Measurements from ENCODE around the gene ADGRL4.
"Not testable (repeated sequence)": the region's sequence is repeated elsewhere in the genome, so short reads cannot be mapped to it uniquely, and the experiment has no call there.

The ADGRL4 gene

DNA sequence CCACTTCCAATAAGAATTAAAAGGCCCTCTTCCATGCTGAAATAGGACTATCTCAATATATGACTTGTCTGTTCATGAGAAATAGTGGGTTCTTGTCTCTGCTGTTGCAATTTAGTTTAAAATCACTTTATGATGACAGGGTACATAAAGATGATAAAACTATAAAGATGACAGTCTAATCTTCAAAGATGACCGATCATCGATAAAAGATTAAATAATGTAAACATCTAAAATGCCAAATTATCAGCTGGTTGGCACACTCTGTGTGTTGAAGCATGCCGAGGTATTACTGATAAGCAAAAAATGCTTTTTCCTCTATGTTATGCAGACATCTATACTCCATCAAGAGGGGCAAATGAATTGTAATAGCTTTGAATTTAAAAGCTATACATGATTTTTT lies 89.5 kb downstream of the ADGRL4 start:
- no peak for DNase-seq

DNA sequence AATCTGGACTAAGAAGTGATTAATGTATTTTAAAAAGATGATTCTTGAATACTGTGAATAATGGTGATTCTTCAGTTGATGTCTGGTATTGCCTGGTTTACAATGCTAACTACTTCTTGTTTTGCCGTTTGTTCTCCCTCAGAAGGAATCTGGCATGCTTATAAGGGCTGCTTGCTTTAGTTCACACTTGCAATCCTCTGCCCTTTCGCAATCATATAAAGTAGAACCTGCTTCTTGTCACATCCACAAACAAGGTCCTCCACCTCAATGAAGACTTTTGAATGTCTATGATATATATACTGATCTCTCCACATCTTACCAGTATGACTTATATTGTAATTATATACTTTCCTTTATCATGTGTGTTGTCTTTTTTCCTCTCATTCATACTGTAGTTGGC lies 92.6 kb downstream of the ADGRL4 start:
- no peak for DNase-seq

DNA sequence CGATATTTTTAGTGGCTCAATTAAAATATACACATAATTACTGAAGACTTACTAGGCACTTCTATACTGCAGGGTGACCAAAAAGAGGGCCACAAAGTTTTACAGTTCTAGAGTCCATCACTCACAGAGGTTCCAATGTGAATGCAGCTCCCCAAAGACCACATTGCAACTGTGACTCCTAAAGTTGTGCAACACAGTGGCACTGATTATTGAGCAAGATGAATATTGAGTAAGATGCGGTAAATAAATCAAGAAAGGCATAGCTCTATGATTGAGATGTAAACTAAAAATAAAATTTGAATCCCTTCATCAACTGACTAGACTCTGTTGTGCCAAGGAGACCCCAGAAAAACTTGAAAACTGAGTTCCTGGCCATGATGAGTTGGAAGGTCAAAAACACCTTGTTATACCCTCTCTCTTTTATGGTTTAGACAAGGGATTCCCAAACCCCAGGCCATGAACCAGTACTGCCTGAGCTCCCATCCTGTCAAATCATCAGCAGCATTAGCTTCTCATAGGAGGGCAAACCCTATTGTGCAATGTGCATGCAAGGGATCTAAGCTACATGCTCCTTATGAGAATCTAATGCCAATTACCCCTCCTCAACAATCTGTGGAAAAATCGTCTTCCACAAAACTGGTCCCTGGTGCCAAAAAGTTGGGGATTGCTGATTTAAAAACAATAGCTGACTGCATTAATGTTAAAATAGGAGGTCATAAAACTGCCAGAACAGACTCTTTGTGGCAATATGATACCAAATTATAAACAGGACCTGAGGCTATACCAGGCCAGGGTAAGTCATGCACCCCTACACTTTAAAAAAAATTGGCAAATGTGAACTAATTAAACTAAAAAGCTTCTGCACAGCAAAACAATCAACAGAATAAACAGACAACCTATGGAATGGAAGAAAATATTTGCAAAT lies 94.3 kb downstream of the ADGRL4 start:
- DNase-seq: no peak

GRCh38 chr1:78902641-78903040 lies 103.9 kb downstream of the ADGRL4 start:
- no peak for DNase-seq

GRCh38 chr1:78894811-78895210 lies 111.7 kb downstream of the ADGRL4 start:
- DNase-seq: no peak

- no peak for DNase-seq
Measured at GRCh38 chr1:78892260-78892840, 114.2 kb downstream of the ADGRL4 start.

DNA sequence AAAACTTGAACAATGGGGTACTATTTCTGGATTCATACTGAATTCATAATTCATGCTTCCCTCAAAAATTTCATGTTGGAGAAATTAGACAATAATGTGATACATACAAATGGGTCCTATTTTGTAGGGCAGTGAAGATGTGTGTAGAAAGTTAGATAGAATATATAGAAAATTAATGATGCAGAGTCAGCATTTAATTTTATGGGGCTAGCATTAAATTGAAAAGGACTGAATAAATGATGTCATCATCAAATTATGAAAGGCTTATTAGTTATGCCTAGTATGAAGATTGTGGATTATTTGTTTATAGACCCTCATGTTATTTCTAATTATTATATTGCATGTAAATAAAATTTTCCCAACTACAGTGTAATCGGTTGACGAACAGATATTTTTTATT lies 119.1 kb downstream of the ADGRL4 start:
- DNase-seq: no peak

- DNase-seq: no peak
Measured at GRCh38 chr1:78884685-78885452, 121.7 kb downstream of the ADGRL4 start.

DNA sequence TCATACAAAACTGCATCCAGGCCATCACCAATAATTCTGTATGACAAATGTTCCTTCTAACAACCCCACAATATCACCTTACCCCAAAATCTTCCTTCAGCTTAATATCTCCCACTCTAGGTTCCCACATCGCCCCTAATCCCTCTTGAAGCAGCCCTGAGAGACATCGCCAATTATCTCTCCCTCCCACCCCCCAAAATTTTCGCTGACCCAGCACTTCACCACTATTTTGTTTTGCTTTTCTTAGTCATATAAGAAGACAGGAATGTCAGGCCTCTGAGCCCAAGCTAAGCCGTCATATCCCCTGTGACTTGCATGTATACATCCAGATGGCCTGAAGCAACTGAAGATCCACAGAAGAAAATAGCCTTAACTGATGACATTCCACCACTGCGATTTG lies 126.3 kb downstream of the ADGRL4 start:
- no peak for DNase-seq

DNA sequence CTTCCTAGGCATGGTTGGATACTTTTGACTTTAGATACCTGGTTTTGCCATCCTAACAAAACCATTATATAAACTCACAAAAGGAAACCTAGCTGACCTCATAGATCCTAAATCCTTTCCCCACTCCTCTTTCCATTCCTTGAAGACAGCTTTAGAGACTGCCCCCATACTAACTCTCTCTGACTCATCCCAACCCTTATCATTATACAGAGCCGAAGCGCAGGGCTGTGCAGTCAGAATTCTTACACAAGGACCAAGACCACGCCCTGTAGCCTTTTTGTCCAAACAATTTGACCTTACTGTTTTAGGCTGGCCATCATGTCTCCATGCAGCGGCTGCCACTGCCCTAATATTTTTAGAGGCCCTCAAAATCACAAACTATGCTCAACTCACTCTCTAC lies 130.5 kb downstream of the ADGRL4 start:
- DNase-seq: not testable (repeated sequence)

DNA sequence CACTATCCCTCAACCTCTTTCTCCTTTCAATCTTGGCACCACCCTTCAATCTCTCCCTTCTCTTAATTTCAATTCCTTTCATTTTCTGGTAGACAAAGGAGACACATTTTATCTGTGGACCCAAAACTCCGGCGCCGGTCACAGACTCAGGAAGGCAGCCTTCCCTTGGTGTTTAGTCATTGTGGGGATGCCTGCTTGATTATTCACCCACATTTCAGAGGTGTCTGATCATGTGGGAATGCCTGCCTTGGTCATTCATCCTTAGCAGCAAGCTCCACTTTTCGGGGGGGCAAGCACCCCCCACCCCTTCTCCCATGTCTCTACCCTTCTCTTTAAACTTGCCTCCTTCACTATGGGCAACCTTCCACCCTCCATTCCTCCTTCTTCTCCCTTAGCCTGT lies 133.7 kb downstream of the ADGRL4 start:
- DNase-seq: not testable (repeated sequence)

GRCh38 chr1:78871249-78871648 lies 135.3 kb downstream of the ADGRL4 start:
- no peak for DNase-seq

DNA sequence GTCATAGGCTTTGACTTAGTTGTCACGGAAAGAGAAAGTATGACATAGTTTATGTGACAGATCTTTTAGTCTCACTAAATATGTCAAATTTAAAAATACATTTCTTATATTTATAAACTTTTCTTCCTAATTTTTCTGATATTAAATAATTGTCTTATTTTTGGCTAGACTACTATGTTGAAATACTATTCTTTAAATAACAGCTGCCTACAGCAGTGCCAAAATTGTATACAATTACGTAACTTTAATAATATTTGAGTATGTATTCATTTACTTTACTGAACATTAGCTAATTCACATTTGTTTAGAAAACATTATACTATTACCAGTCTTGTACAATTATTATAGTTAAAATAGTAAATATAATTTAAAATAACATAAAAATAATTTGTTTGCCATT lies 137.4 kb downstream of the ADGRL4 start:
- DNase-seq: no peak

DNA sequence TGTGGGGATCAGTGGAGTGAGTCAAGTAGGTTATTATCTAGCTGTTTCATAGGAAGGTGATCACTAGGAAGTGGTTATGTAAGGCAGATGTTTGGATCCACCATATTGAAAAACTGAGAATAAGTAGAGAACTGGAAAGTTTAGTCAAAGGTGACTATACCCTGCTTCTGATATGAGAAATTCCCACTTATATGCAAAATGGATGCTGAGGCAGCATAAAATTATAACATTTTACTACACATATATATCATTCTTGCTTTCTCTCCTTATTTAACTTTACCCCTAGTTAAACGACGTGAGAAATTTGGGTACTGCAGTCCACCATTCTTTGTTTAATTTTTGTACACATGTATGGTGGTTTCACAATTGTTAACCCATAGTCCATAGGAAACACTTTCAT lies 142.4 kb downstream of the ADGRL4 start:
- no peak for DNase-seq

DNA sequence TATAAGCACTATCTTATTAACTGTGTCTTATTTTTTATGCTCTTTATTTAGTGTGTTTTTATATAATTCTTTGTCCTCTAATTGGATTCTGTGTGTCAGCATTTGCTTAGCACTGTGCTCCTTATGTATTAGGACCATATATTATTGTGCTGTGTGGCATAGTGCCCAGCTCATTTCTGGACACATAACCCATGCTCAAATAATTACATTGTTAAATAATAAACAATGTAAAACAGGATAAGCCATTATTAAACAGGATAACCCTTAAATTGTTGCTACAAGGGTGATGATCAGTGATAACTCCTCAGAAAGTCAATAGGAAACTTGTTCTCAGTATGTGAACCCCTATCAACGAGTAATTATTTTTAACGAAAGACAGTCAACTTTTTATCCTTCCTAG lies 150.4 kb downstream of the ADGRL4 start:
- DNase-seq: no peak

DNA sequence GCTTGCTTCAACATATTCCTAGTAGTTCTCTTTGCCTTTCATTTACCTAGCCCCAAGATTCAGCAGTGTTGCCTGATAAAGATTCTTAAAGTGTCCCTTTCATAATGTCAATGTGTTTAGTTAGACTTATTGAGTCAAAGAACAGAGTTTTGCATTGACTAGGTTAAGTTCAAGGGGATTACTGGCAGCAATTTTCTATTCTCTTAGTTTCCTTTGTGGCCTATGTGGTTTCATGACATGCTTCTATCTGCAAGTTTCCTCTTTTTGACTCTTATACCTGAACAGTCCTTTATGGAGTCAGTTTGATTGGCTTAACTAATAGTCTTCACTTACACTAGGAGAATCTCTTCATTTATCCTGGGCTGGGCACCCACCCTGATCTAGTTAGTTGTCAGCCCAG lies 151.3 kb downstream of the ADGRL4 start:
- DNase-seq: no peak

DNA sequence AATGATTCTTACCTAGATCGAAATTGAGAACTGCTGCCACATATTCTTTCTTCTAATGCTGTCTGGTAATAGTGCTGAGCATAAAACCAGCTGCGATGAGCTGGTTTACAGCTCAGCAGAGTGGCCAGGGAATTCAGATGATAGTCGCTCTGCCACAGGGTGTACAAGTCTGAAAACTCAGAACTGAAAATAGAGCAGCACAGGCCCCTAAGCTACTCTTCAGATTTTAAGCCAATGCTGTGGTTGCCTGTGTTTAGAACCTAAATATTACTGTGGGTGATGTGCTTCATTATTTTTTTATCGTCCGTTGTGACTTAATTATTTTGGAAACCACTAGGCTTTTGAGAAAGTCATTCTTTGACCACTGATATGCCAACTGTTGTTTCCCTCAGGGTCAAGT lies 152.0 kb downstream of the ADGRL4 start:
- DNase-seq: no peak

DNA sequence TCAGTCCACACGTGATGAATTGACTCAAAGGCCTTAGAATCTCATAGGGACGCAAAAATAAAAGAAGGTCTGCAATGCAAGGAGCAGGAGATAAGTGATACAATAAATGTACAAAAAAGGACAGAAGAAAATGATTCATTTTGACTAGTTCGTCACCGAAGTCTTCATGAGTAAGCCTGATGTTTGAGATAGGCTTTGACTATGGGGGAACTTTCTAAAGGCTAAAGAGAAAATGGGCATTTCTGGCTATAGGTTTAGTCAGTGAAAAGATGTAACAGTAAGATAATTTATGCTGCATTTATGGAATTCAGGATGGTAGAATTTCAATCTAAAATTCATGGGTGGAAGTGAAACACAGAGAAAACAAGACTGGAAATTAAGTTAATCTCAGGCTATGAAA lies 163.0 kb downstream of the ADGRL4 start:
- no peak for DNase-seq

DNA sequence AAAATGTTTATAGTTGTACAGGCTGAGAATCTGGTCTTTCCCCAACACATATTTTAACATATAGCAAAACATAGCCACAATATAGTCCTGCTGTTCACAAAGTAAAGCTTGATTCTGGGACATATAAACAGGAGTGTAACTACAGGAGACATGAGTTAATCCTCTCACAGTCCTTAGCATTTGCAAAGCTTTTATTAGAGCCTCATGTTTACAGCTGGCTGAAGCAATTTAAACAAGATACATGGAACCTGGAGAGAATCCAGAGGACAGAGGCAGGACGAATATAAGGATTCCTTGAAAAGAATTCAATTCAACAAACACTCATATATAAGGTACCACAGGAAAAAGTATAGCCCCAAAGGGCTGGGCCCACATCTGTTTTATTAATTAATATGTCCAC lies 163.4 kb downstream of the ADGRL4 start:
- no peak for DNase-seq

DNA sequence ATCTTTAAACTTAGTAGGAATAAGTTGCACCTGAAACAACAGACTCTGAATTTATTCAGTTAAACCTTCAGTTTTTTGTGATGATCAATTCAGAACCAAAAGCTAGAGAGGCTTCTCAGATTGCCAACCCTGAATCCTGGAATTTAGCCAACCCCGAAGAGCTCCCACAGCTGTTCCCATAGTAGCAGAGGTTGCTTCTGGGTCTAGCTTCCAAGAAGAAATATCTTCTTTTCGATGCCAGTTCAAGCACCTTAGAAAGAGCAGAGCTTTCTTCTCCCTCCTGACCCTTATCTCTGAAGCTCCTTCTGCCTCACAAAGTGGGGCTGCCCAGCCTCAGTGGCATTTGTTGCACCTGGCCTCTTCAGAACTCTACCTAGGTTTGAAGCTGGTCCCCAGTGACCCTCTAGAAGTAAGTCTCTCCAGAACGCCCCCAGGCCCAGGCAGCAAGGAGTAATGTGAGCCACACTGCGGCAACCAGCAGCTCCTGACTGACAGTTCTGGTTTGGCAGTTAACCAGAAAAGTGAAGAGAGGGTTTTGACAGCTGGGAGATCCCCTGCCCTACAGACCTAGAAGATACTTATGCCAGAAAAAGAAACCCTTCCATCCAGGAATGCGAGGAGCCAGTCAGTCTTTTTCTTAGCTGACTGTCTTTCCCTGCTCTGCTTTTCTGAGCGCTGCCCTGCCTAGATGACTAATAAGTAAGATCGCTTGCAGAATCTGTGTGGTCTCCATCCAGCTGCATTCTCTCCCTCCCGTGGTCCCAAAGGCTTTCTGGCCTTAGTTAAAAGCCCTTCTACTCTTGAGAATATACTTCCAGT lies 165.9 kb downstream of the ADGRL4 start:
- DNase-seq: peak; percentile 48

Measured in left hindlimb (tissue), 1 donor.